MCF 10A (cell line): ENCODE measurements around the gene LSM12. TPM values are rescaled to one million over a fixed set of nuclear protein-coding genes. Genes with fewer than 3 reads are reported as not detected.

Source experiments
- BruUV-seq: library from RNA; stranded (reverse); fragments of 400-500 nt; replicated peaks from 2 replicates; lab custom pipeline; 2021; lab: Mats Ljungman, UMichigan
- CTCF ChIA-PET: fragments of 300-600 bp; sonication (Branson Sonifier 250); formaldehyde crosslinking; extraction: SDS; loops from one replicate; lab custom pipeline; 2021; ENCODE audit warnings: antibody characterized with exemption, inconsistent platforms; lab: Yijun Ruan, JAX
- POLR2A ChIA-PET: fragments of 300-600, 350-650 bp; sonication (Branson Sonifier 250); formaldehyde crosslinking; extraction: SDS; loops from one replicate; lab custom pipeline; 2020; ENCODE audit warnings: antibody characterized with exemption, inconsistent platforms; lab: Yijun Ruan, JAX
- DNase-seq: peaks from one replicate; pipeline ENCODE4 v3.0.0-alpha.2; 2018; ENCODE audit not compliant: unreplicated experiment
- H3K27ac Mint-ChIP-seq: one replicate; pipeline ENCODE4 v1.8.0; 2022; ENCODE audit warnings: mild to moderate bottlenecking, low read depth, mixed read lengths; ENCODE audit not compliant: unreplicated experiment
- H3K27me3 Mint-ChIP-seq: one replicate; pipeline ENCODE4 v1.8.0; 2022; ENCODE audit warnings: mixed read lengths; ENCODE audit not compliant: insufficient read depth, unreplicated experiment
- H3K36me3 Mint-ChIP-seq: one replicate; pipeline ENCODE4 v1.8.0; 2022; ENCODE audit warnings: mild to moderate bottlenecking, moderate library complexity, mixed read lengths; ENCODE audit not compliant: insufficient read depth, unreplicated experiment
- H3K4me1 Mint-ChIP-seq: one replicate; pipeline ENCODE4 v1.8.0; 2022; ENCODE audit warnings: mixed read lengths; ENCODE audit not compliant: insufficient read depth, unreplicated experiment
- H3K4me3 Mint-ChIP-seq: one replicate; pipeline ENCODE4 v1.8.0; 2022; ENCODE audit warnings: mild to moderate bottlenecking, moderate library complexity, mixed read lengths; ENCODE audit not compliant: unreplicated experiment
- H3K9me3 Mint-ChIP-seq: one replicate; pipeline ENCODE4 v1.8.0; 2022; ENCODE audit warnings: mixed read lengths; ENCODE audit not compliant: unreplicated experiment
- intact Hi-C: fragments of 100-400 bp; cut with micrococcal nuclease; formaldehyde crosslinking; loops from 2 replicates; pipeline ENCODE4 v1.14.1; 2022
- total RNA-seq: library from RNA; stranded (reverse); gene quantifications from 2 replicates; pipeline ENCODE4 v1.2.3, GENCODE V29; 2022
- TF ChIP-seq, protein P1 (sequence below): fragments of 200-600 bp; IDR thresholded peaks from one replicate; pipeline ENCODE4 v1.8.0; 2022; ENCODE audit warnings: antibody characterized with exemption, mild to moderate bottlenecking; ENCODE audit not compliant: unreplicated experiment

Gene LSM12
- total RNA-seq, 1 experiment from 2014 or later, result 101 TPM

GRCh38 chr17:44011876-44012275 lies 54.6 kb downstream of the LSM12 start:
- TF ChIP-seq, protein P1, sequence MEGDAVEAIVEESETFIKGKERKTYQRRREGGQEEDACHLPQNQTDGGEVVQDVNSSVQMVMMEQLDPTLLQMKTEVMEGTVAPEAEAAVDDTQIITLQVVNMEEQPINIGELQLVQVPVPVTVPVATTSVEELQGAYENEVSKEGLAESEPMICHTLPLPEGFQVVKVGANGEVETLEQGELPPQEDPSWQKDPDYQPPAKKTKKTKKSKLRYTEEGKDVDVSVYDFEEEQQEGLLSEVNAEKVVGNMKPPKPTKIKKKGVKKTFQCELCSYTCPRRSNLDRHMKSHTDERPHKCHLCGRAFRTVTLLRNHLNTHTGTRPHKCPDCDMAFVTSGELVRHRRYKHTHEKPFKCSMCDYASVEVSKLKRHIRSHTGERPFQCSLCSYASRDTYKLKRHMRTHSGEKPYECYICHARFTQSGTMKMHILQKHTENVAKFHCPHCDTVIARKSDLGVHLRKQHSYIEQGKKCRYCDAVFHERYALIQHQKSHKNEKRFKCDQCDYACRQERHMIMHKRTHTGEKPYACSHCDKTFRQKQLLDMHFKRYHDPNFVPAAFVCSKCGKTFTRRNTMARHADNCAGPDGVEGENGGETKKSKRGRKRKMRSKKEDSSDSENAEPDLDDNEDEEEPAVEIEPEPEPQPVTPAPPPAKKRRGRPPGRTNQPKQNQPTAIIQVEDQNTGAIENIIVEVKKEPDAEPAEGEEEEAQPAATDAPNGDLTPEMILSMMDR, result no peak
- no peak overlapping the region for H3K4me3 Mint-ChIP-seq
- H3K27me3 Mint-ChIP-seq, result no peaks in the 10 kb centered on the region
- H3K4me1 Mint-ChIP-seq, result peaks cover 8% of the 10 kb centered on the region
- no peak overlapping the region for H3K27ac Mint-ChIP-seq
- ChIA-PET CTCF (interaction anchor here (0.6 to 1.2 kb wide), 4 partner anchors 46 to 240 kb away, joined by 3 to 5 read pairs (median 4); no protein-coding TSS in a partner anchor), POLR2A (no interaction called here)
- no TSS peak for BruUV-seq
- DNase-seq, result no peak
- no peaks in the 10 kb centered on the region for H3K9me3 Mint-ChIP-seq
- intact Hi-C loops, result no loop called here
- peaks cover 29% of the 10 kb centered on the region for H3K36me3 Mint-ChIP-seq

DNA sequence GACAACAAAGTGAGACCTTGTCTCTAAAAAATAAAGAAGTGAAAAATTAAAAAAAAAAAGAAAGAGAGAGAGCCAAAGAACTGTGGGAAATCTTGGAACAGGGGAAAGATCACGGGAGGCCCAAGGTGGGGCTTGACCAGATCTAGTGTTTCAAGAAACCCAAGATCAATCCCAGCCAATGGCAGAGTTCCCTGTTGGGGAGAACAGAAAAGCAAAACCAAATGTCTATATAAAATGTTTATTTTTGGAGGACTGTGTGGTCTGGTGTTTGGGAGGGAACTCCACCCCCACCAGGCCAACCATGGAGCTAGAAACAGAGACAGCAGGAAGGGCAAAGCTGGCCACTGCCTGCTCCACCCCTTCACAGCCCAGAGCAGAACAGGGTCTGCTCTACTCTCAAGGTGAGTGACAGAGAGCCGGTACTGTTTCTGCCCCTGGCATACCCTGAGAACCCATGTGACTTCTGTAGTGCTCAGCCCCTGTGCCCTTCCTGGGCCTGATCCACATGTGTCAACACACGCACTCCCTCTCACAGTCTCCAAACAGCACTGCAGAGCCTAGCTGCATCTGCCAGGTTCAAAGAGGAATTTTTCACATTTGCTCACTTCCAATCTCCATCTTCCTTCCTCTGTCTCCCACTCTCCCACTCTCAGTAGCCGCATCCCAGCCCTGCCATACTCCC lies 55.4 kb downstream of the LSM12 start:
- intact Hi-C loops, result no loop called here
- POLR2A ChIA-PET, result no interaction called here
- Mint-ChIP-seq H3K27ac (no peak overlapping the region), H3K4me1 (peaks cover 8% of the 10 kb centered on the region), H3K9me3 (no peaks in the 10 kb centered on the region), H3K4me3 (no peak overlapping the region), H3K27me3 (no peaks in the 10 kb centered on the region), H3K36me3 (peaks cover 29% of the 10 kb centered on the region)
- no TSS peak for BruUV-seq
- TF ChIP-seq, protein P1, result no peak
- CTCF ChIA-PET, result interaction anchor here (0.5 to 1.3 kb wide), 5 partner anchors 15 to 102 kb away, joined by 3 to 5 read pairs (median 4); no protein-coding TSS in a partner anchor
- DNase-seq, result no peak

DNA sequence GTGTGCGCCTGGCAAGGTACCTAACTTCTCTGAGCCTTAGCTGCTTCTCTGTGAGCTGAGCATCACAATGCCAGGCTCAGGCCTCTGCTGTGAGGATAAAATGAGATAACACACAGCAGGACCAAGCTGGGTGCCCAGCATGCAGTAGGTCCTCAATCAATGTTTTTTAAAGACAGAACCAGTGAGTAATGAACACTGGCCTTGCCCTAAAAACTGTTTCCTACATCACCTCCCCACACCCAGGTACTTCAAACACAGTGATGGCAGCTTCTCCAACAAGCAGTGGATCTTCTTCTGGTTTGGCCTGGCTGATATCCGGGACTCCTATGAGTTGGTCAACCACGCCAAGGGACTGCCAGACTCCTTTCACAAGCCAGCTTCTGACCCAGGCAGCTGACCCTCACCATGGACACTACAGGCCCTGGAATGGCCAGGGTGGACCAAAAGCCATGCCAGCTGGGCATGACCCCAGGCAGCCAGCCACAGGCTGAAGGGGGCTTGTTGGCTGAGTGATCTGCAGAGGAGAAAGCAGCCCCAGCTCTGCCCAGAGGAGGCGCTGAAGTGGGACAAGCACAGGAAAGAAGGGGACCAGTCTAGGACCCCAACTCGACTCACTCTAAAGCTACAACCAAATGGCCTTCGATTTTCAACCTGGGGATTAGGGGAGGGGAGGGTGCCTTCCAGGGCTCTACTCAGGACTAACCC lies 58.1 kb downstream of the LSM12 start:
- no TSS peak for BruUV-seq
- TF ChIP-seq, protein P1, result no peak
- DNase-seq, result no peak
- H3K4me1 Mint-ChIP-seq, result peaks cover 8% of the 10 kb centered on the region
- H3K9me3 Mint-ChIP-seq, result no peaks in the 10 kb centered on the region
- POLR2A ChIA-PET, result interaction anchor here (0.6 kb wide), 2 partner anchors 62 to 85 kb away, joined by 3 read pairs; no protein-coding TSS in a partner anchor
- CTCF ChIA-PET, result interaction anchor here (0.5 to 1.9 kb wide), 9 partner anchors 9 to 1283 kb away, joined by 3 to 9 read pairs (median 4); no protein-coding TSS in a partner anchor
- H3K36me3 Mint-ChIP-seq, result peaks cover 24% of the 10 kb centered on the region
- H3K4me3 Mint-ChIP-seq, result peak overlapping the region; percentile 85
- intact Hi-C loops, result no loop called here
- no peaks in the 10 kb centered on the region for H3K27me3 Mint-ChIP-seq
- peak overlapping the region; percentile 91 for H3K27ac Mint-ChIP-seq
